Stimulated activated naive CD8-positive, alpha-beta T cell treated with anti-CD3 and anti-CD28 coated beads, Interleukin-15, Interleukin-2, amounts not matched to agents 100 ng/mL and 50 ng/mL, for 24 hours (primary cell): ENCODE measurements around the gene DDX23.
A peak's percentile ranks its signal among the peaks of the same experiment; 100 is the strongest.

Experiments
- H3K27ac Mint-ChIP-seq: one replicate; pipeline ENCODE4 v1.8.0; 2021; ENCODE audit warnings: mild to moderate bottlenecking, mixed read lengths
- H3K27me3 Mint-ChIP-seq: one replicate; pipeline ENCODE4 v1.8.0; 2021; ENCODE audit warnings: mixed read lengths
- H3K36me3 Mint-ChIP-seq: one replicate; pipeline ENCODE4 v1.8.0; 2021; ENCODE audit warnings: low read depth, mixed read lengths
- H3K4me1 Mint-ChIP-seq: one replicate; pipeline ENCODE4 v1.8.0; 2021; ENCODE audit warnings: low read depth, mixed read lengths
- H3K4me3 Mint-ChIP-seq: one replicate; pipeline ENCODE4 v1.8.0; 2021; ENCODE audit warnings: mild to moderate bottlenecking, mixed read lengths
- H3K9me3 Mint-ChIP-seq: one replicate; pipeline ENCODE4 v1.8.0; 2021; ENCODE audit warnings: mixed read lengths

The DDX23 gene

DNA sequence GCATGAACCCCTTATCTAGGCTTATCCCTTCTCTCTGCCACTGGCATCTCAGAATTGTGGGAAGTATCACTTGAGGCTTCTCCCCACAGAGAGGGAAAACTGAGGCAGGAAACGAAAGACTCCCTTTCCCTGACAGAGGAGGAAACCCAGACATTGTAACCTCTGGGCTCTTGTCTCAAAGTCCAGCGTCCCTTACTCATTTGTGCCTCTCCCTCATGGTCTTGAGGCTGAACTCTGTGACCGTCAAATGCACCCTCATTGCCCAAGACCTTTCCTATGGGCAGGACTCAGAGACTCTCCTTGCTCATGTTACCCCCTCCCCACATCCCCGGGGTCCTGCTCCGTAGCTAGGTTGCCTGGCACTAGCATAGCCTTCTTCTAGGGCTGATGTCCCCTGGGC lies 29.8 kb downstream of the DDX23 start:
- Mint-ChIP-seq H3K27me3 (peaks cover 13% of the 10 kb centered on the region), H3K4me3 (no peak overlapping the region), H3K4me1 (peaks cover 16% of the 10 kb centered on the region), H3K27ac (no peak overlapping the region), H3K9me3 (no peaks in the 10 kb centered on the region), H3K36me3 (no peaks in the 10 kb centered on the region)

DNA sequence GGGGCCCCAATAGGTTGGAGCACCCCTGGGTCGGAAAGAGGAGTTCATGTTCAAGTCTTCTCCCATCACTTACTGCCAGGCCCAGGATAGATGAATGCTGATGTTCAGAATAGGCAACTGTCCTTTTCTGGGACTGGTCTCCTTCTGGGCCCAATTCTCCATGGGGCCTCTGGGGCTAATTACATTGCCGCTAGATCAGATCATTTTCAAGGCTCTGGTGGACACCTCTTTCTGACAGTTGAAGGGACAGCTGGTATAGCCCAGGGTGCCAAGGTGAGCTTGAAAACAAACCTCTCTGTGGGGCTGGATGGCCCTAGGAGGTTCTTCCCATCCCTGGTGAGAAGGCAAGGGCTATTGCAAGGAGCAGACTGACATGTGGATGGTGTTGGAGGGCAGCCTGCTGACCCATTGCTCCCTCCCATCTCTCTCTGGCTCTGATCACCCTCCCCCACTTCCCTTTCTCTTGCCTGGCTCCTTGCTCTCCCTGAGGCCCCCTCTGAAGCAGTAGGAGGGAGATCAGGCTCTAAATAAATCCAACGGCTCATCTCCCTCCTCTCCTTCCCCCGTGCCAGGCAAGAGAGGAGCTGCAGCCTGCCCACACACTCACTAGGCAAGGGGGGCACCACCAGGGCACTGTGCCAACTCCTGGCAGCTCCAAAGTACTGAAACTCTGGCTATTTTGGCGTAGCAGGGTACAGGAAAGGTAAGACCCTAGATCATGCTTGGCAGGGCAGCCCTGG lies 31.8 kb downstream of the DDX23 start:
- H3K4me1 Mint-ChIP-seq = peaks cover 29% of the 10 kb centered on the region
- no peaks in the 10 kb centered on the region for H3K9me3 Mint-ChIP-seq
- H3K36me3 Mint-ChIP-seq = no peaks in the 10 kb centered on the region
- peaks cover 23% of the 10 kb centered on the region for H3K27me3 Mint-ChIP-seq
- H3K4me3 Mint-ChIP-seq = no peak overlapping the region
- H3K27ac Mint-ChIP-seq = peak overlapping the region; percentile 19

DNA sequence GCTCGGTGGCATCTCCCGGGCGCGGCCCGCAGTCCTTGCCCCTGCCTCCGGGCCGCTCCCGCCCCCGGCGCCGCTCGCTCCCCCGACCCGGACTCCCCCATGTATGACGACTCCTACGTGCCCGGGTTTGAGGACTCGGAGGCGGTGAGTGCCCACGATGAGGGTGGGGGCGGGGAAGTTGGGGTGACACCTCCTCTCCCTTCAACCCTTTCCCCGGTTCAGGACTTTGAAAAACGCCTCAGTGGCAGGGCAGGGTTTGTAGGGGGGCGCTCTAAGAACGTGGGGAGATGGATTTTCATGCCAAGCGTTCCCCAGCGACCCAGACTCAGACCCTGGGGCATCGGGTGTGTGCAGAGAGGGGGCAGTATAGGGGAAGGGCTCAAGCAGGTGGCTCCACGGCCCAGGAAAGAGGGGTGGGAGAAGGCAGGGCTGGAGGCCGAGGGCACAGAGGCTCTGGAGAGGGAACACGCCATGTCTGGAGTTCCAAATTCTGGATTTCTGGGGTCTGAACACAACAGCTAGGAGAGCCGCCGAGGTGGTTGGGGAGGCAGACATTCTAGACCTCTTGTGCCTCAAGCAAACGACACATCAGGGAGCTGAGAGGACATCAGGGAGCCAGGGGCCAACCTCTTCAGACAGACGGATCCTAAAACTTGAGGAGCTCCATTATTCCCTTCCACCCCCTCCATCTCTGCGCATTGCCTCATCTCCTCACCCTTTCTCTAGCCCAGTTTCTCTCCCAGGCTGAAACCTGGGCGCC lies 33.0 kb downstream of the DDX23 start:
- H3K36me3 Mint-ChIP-seq = no peaks in the 10 kb centered on the region
- peaks cover 29% of the 10 kb centered on the region for H3K4me1 Mint-ChIP-seq
- H3K27me3 Mint-ChIP-seq = peaks cover 23% of the 10 kb centered on the region
- H3K27ac Mint-ChIP-seq = no peak overlapping the region
- H3K9me3 Mint-ChIP-seq = no peaks in the 10 kb centered on the region
- H3K4me3 Mint-ChIP-seq = peak overlapping the region; percentile 74

- Mint-ChIP-seq H3K36me3 (no peaks in the 10 kb centered on the region), H3K4me1 (peaks cover 35% of the 10 kb centered on the region), H3K4me3 (peak within 1 kb of the TSS; percentile 82), H3K27me3 (peaks cover 23% of the 10 kb centered on the region), H3K9me3 (no peaks in the 10 kb centered on the region), H3K27ac (no peak within 1 kb of the TSS)
Measured at GRCh38 chr12:48817873-48818830, 33.8 kb downstream of the DDX23 start, which contains the start of gene CACNB3. Gene CACNB3 (plus strand): TSS chr12:48818496. CDS start chr12:48818930, 434 bp downstream.

DNA sequence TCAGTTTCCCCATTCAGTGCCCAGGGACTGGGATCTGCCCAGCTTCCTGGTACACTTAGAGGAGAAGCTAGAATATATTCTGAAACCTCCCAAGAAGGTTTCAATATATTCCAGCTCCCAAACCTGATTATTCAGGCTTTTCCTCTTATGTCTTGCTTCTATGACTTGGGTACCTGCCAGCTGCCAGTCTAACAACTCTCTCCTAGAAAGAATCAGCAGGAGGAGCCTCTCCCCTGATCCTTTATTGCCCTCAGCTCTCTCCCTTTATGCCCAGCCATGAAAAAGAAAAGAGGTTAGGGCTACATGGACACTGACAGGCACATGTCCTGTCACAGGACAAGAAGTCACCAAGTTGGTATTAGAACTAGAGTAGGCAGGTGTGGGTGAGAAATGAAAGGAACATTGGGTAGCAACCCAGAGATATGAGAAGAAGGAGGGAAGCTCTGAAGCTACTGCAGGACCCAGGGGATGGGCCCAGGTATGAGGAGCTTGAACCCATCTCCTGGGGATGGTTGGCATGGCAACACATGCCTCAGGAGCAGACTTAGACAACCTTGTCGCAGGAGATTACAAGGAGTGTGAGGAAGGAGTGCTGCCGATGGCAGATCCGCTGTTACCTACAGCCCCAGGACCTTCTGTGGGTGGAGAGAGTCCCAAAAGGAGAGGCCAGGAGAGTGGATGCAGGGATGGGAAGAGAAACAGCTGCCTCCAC lies 35.7 kb downstream of the DDX23 start:
- H3K27ac Mint-ChIP-seq = no peak overlapping the region
- H3K36me3 Mint-ChIP-seq = no peaks in the 10 kb centered on the region
- H3K4me3 Mint-ChIP-seq = peak overlapping the region; percentile 95
- H3K4me1 Mint-ChIP-seq = peaks cover 35% of the 10 kb centered on the region
- H3K9me3 Mint-ChIP-seq = no peaks in the 10 kb centered on the region
- H3K27me3 Mint-ChIP-seq = peaks cover 23% of the 10 kb centered on the region

DNA sequence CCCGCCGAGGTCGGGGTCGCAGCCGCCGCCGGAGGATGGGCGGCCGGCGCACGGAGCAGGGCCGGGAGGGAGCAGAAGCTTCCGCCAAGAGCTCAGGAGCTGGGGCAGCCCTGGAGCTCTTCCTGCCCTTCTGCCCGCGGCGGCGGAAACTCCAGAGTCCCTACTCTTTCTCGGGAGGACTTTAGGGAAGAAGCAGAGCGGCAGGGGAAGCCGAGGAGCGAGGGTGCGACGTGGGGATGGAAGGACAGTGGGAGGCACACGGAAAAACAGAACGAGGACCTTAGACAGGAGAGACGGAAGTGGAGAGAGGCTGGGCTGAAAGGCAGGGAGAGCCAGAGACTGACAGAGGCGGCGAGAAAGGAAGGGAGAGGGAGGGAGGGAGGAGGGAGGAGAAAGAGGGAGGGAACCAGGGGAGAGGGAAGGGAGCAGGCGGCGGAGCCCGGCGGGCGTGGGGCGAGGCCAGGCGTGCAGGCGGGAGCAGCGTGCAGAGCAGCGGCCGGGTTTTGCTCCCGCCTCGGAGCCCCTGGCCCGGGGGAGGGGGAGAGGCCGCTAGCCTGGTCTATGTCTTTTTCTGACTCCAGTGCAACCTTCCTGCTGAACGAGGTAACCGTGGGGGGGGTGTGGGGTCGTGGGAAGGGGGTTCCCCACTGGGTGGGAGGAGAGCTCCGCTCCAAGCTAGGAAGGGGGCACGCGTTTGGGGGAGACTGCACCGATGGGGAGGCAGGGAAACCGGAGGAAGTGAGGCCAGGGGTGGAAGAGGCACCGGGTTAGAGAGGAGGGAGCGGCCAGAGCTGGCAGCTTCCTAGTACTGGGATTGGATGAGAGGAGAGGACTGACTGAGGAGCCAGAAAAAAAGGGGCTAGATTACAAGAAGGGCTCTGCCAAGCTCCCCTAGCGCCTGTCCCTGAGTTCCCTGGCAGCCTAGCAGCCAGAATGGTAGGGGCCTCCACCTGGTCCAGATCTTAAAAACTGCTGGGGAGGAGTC lies 36.5 kb downstream of the DDX23 start:
- Mint-ChIP-seq H3K4me1 (peaks cover 35% of the 10 kb centered on the region), H3K27me3 (peaks cover 23% of the 10 kb centered on the region), H3K9me3 (no peaks in the 10 kb centered on the region), H3K27ac (peak overlapping the region; percentile 72), H3K4me3 (peak overlapping the region; percentile 95), H3K36me3 (no peaks in the 10 kb centered on the region)

GRCh38 chr12:48814262-48815125 lies 37.5 kb downstream of the DDX23 start:
- Mint-ChIP-seq H3K4me3 (peak overlapping the region; percentile 95), H3K4me1 (peaks cover 35% of the 10 kb centered on the region), H3K27me3 (peaks cover 23% of the 10 kb centered on the region), H3K9me3 (no peaks in the 10 kb centered on the region), H3K27ac (peak overlapping the region; percentile 61), H3K36me3 (no peaks in the 10 kb centered on the region)

DNA sequence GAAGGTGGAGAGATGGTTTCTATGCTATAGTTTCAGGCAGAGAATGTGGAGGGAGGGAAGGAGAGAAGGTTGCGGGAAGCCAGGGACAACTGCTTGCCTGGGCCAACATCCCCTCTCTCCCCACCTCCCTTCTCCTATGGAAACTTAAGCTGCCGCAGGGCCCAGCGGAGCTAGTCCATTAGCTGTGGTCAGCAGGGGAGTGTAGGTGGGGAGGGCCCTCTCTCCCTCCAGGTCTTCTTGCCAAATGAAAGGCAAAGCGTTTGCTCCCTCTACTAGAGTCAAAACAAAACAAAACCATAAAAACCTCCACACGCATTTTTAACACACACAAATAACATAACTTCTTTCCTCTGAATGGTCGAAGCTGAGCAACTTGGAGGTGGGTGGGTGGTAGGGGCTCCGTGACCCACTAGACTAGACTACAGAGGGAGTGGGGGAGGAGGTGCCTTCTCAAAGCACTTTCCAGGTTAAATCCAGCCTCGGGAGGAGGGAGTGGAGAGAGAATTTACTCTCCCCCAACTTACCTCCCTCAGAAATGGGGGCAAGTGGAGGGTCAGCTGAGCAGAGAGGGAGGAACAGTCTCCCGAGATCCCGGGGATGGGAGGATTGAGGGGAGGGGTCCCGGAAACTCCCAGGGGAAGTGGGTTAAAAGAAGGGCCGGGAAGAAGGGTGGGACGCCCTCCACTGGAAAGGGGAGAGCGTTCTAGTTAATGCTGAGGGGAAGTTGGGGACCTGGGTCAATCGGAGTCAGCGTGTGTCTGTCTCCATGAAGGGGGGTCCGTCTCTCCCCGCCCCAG lies 38.3 kb downstream of the DDX23 start:
- Mint-ChIP-seq H3K27ac (peak overlapping the region; percentile 26), H3K9me3 (no peaks in the 10 kb centered on the region), H3K36me3 (no peaks in the 10 kb centered on the region), H3K27me3 (peaks cover 17% of the 10 kb centered on the region), H3K4me3 (peak overlapping the region; percentile 95), H3K4me1 (peaks cover 30% of the 10 kb centered on the region)

GRCh38 chr12:48812389-48812788 lies 39.6 kb downstream of the DDX23 start:
- Mint-ChIP-seq H3K27me3 (peaks cover 13% of the 10 kb centered on the region), H3K9me3 (no peaks in the 10 kb centered on the region), H3K4me1 (peaks cover 21% of the 10 kb centered on the region), H3K27ac (no peak overlapping the region), H3K4me3 (no peak overlapping the region), H3K36me3 (no peaks in the 10 kb centered on the region)

DNA sequence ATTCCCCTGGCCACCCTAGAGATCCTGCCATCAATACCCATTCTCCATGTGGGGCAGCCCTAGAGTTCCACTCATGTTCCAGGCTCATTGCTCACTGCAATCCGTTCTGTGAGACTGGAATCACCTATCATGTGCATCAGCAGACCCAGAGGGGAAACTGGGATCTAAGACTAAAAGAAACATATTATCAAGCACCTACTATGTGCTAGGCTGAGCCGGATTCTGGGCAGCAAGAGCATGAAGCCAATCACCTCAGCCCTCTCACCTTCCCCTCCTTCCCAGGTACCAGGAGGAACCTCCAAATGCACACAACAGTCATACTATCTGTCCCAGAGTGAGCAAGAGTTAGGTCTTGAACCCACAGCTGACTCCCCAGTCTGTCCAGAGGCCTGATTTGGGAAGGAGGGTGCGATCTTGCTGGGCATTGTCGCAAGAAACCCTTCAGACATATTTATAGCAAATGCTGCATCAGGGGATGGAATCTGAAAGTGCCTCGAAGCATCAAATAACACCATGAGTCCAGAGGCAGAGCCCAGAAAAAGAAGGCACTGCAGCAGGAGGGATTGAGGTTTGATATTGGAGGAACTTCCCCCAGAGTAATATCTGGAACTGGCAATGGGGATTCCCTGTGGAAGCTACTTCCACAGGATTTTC lies 40.4 kb downstream of the DDX23 start:
- Mint-ChIP-seq H3K9me3 (no peaks in the 10 kb centered on the region), H3K27me3 (peaks cover 5% of the 10 kb centered on the region), H3K27ac (no peak overlapping the region), H3K36me3 (no peaks in the 10 kb centered on the region), H3K4me1 (peaks cover 14% of the 10 kb centered on the region), H3K4me3 (no peak overlapping the region)

GRCh38 chr12:48810903-48811431 lies 41.0 kb downstream of the DDX23 start:
- peaks cover 10% of the 10 kb centered on the region for H3K4me1 Mint-ChIP-seq
- no peaks in the 10 kb centered on the region for H3K36me3 Mint-ChIP-seq
- no peak overlapping the region for H3K4me3 Mint-ChIP-seq
- no peak overlapping the region for H3K27ac Mint-ChIP-seq
- H3K27me3 Mint-ChIP-seq = no peaks in the 10 kb centered on the region
- H3K9me3 Mint-ChIP-seq = no peaks in the 10 kb centered on the region
